NB4 (cell line): ENCODE results near the gene GSTT2B.

ENCODE experiments used
- MYC ChIP-seq: IDR thresholded peaks from 2 replicates; pipeline ENCODE4 v1.6.1; 2011; ENCODE audit warnings: low read depth, low read length
- POLR2A ChIP-seq: IDR thresholded peaks from 2 replicates; pipeline ENCODE4 v1.6.1; 2011; ENCODE audit warnings: mild to moderate bottlenecking; ENCODE audit not compliant: insufficient read length; ENCODE audit errors: extremely low read depth
- TF ChIP-seq, protein P1 (sequence below): IDR thresholded peaks from one replicate; pipeline ENCODE4 v1.5.1; 2012; ENCODE audit warnings: low read depth, low read length

DNA sequence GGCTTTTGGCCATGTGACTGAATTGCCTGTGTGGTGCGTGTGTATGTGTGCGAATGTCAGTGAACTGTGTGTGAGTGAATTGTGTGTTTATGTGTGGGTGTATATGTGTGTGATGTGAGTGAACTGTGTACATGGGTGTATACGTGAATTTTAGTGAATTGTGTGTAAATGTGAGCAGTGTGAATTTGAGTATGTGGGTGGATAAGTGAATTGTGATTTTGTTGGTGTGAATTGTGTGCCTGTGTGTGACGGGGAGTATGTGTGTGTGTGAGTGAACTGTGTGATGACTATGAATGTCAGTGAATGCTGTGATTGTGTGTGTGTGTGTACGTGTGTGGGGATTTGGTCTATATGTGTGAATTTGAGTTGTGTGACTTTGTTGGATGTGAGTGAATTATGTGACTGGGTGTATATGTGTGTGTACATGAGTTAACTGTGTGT is 9.2 kb upstream of the GSTT2B start:
- TF ChIP-seq POLR2A (no peak), MYC (no peak)
- TF ChIP-seq, protein P1, sequence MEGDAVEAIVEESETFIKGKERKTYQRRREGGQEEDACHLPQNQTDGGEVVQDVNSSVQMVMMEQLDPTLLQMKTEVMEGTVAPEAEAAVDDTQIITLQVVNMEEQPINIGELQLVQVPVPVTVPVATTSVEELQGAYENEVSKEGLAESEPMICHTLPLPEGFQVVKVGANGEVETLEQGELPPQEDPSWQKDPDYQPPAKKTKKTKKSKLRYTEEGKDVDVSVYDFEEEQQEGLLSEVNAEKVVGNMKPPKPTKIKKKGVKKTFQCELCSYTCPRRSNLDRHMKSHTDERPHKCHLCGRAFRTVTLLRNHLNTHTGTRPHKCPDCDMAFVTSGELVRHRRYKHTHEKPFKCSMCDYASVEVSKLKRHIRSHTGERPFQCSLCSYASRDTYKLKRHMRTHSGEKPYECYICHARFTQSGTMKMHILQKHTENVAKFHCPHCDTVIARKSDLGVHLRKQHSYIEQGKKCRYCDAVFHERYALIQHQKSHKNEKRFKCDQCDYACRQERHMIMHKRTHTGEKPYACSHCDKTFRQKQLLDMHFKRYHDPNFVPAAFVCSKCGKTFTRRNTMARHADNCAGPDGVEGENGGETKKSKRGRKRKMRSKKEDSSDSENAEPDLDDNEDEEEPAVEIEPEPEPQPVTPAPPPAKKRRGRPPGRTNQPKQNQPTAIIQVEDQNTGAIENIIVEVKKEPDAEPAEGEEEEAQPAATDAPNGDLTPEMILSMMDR, result no peak
